RPMI8226 (cell line): Measurements from ENCODE around the gene SALL3.

Source experiments
- DNase-seq: peaks from one replicate; pipeline ENCODE4 v3.0.0-alpha.2; 2015

SALL3 gene

DNA sequence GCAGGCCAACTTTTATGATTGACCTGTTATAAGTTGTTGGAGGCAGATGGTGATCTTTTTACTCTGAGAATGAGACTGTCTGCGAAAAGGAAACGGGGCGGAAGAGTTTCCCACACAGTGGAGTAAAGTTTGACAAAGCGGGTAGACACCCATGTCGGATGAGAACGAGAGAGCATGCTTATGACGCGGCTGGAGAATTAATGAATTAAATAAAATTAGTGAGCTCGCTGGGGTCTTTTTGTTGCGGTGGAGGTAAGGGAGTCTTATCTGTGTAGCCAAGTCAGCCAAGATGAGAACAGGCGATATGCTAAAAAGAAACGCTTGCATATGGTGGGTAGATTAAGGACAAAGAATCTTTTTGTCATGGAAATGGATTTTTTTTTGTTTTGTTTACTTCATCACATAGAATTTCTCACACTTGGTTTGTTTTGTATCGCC is 1.8 kb downstream of the SALL3 start:
- DNase-seq: no peak

DNA sequence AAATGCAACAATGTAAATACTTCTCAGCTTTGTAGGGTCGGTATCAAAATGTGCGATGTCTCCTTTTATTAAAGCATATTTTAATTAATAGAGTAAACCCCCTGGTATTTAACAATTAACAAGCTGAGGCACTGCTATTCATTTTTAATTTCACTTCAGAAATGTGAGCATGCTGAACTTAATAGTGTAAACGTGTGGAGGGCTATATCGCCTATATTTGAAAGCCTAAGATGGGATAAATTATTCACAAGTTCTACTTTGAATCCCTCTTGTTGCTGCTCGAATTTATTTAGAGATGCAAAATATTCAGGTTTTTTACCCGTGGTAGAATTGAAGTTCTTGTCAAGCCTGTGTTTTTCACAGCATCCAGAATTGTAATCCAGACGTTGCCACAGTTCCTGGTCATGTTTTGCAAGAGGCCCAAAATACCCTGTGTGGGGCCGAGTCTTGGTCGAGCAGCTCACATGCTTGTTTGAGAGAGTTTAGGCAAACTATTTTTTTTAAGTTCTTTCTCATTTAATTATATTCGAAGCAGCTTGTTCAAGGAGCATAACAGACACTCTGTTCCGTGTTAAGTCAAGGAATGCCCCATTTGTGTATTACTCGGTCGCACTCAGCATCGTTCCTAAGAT is 2.5 kb downstream of the SALL3 start:
- DNase-seq: no peak

DNA sequence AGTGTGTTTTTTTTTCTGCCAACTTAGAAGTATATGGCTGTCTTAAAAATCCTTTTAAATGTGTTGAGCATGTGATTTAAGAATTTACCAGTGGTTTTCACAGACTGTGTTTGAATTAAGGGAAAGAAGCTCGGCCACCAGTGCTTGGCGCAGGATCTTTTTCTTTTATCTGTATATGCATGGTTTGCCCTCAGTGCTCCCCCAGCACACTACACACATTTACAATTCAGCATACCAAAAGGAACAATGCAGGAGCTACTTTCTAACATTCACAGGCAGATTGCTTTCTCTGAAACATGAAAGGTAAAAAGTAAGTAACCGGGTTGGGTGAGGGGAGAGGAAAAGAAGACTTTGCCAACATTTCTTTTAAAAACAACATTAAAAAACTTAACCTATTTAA is 3.9 kb downstream of the SALL3 start:
- no peak for DNase-seq

DNA sequence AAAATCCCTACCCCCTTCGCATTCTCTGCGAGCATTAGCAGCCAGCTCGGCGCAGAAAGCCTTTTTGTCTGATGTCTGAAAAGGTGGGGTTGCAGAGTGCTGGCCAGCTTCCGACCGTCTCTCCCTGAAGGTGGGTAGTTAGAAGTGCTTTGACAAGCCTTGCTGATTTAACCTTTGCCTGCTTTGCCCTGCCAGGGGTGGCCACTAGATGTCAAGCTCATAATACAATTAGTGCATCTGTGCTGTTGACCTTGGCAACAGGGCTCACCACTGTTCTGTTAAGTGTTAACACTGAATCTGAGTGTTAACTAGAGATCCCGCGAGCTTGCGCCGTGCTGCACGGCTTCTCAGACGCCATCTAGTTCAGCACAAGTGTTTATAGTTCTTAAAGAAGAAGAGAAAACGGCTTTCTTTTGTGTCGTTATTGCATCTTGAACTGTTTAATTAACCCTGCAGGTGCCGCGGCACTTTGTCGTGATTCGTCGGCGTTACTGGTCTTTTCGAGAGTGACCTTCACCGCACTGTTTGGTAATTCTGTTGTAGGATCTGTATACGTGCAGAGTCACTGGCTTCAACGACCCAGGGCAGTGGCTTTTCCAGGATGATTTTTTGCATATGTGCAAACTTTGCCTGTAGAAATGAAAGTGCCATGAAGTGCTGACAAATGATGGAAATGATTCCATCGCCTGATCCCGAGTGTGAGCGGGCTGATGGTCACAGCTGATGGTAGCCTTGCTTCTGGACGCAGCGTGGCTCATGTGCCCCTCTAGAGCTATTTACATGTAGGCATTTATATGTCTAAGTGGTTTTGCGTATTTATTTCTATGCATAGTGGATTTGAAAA is 5.5 kb downstream of the SALL3 start:
- DNase-seq: peak; percentile 49

DNA sequence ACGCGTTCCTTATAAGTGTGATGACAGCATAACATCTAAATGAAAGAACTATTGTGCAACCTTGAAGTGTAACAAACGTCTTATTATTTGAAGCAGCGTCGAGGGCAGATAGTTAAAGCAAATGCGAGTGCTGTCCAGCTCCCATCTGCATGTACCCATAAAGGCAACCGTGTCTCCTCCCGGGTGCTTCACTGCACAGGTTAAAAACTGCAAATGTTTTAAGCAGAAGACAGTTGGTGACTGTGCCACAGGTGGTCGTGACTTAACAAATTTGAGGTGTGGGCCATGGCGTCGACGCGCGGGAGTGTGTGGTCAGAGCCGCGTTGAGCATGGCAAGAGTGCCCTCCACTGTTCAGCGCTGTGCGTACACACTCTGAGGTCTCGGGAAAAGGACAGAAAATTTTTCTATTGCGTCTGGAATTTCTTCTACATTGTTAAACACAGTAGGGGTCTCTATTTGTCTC is 6.4 kb downstream of the SALL3 start:
- DNase-seq: peak; percentile 47

DNA sequence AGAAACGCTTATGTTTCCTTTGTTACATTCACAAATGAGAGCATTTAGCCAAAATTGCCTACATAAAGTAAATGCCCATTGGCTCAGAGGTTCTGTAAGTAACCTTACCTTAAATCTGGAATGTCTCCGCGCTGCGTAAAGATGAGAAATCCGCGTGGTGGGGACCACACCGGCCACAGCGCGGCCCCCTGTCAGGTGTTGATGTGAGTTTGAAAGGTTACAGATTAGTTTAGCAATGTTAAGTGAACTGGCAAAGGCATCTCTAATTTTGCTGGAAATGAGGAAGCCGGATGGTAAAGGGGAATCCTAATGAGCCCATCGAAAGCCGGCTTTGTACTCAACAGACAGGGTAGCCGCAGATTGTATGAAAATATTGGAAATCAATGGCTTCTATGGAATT is 11.8 kb downstream of the SALL3 start:
- DNase-seq: no peak

DNA sequence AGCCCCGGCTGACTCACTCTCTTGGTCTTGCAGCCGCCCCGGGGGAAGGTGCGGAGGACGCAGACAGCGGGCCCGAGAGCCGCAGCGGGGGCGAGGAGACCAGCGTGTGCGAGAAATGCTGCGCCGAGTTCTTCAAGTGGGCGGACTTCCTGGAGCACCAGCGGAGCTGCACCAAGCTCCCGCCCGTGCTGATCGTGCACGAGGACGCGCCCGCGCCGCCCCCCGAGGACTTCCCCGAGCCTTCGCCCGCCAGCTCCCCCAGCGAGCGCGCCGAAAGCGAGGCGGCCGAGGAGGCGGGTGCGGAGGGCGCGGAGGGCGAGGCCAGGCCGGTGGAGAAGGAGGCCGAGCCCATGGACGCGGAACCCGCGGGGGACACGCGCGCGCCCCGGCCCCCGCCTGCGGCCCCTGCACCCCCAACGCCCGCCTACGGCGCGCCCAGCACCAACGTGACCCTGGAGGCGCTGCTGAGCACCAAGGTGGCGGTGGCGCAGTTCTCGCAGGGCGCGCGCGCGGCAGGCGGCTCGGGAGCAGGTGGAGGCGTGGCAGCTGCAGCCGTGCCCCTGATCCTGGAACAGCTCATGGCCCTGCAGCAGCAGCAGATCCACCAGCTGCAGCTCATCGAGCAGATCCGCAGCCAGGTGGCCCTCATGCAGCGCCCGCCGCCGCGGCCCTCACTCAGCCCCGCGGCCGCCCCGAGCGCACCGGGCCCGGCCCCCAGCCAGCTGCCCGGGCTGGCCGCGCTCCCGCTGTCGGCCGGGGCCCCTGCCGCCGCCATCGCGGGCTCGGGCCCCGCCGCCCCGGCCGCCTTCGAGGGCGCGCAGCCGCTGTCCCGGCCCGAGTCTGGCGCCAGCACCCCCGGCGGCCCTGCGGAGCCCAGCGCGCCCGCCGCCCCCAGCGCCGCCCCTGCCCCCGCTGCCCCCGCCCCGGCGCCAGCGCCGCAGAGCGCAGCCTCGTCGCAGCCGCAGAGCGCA is 12.7 kb downstream of the SALL3 start:
- DNase-seq: no peak

DNA sequence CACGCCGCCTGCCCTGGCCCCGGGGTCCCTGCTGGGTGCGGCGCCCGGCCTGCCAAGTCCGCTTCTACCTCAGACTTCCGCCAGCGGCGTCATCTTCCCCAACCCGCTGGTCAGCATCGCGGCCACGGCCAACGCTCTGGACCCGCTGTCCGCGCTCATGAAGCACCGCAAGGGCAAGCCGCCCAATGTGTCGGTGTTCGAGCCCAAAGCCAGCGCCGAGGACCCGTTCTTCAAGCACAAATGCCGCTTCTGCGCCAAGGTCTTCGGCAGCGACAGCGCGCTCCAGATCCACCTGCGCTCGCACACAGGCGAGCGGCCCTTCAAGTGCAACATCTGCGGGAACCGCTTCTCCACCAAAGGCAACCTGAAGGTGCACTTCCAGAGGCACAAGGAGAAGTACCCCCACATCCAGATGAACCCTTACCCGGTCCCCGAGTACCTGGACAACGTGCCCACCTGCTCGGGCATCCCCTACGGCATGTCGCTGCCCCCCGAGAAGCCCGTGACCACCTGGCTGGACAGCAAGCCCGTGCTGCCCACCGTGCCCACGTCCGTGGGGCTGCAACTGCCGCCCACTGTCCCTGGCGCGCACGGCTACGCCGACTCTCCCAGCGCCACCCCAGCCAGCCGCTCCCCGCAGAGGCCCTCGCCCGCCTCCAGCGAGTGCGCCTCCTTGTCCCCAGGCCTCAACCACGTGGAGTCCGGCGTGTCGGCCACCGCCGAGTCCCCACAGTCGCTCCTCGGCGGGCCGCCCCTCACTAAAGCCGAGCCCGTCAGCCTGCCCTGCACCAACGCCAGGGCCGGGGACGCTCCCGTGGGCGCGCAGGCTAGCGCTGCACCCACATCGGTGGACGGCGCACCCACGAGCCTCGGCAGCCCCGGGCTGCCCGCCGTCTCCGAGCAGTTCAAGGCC is 13.7 kb downstream of the SALL3 start:
- no peak for DNase-seq

DNA sequence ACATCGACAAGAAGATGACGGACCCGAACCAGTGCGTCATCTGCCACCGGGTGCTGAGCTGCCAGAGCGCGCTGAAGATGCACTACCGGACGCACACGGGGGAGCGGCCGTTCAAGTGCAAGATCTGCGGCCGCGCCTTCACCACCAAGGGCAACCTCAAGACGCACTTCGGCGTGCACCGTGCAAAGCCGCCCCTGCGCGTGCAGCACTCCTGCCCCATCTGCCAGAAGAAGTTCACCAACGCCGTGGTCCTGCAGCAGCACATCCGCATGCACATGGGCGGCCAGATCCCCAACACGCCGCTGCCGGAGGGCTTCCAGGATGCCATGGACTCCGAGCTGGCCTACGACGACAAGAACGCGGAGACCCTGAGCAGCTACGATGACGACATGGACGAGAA is 14.4 kb downstream of the SALL3 start:
- no peak for DNase-seq

DNA sequence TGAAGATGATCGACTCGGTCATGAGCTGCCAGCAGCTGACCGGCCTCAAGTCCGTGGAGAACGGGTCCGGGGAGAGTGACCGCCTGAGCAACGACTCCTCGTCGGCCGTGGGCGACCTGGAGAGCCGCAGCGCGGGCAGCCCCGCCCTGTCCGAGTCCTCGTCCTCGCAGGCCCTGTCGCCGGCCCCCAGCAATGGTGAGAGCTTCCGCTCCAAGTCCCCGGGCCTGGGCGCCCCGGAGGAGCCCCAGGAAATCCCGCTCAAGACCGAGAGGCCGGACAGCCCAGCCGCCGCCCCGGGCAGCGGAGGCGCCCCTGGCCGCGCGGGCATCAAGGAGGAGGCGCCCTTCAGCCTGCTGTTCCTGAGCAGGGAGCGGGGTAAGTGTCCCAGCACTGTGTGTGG is 14.9 kb downstream of the SALL3 start:
- DNase-seq: no peak

DNA sequence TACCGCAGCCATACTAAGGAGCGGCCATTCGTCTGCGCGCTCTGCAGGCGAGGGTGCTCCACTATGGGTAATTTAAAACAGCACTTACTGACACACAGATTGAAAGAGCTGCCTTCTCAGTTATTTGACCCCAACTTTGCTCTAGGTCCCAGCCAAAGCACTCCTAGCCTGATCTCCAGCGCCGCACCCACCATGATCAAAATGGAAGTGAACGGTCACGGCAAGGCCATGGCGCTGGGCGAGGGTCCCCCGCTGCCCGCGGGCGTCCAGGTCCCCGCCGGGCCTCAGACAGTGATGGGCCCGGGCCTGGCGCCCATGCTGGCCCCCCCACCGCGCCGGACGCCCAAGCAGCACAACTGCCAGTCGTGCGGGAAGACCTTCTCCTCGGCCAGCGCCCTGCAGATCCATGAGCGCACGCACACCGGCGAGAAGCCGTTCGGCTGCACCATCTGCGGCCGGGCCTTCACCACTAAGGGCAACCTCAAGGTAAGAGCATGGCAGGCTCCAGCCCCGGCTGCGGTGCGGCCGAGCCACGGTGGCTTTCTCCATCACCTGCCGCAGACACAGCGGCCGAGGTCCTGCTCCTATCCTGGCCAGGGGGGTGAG is 15.5 kb downstream of the SALL3 start:
- DNase-seq: no peak

DNA sequence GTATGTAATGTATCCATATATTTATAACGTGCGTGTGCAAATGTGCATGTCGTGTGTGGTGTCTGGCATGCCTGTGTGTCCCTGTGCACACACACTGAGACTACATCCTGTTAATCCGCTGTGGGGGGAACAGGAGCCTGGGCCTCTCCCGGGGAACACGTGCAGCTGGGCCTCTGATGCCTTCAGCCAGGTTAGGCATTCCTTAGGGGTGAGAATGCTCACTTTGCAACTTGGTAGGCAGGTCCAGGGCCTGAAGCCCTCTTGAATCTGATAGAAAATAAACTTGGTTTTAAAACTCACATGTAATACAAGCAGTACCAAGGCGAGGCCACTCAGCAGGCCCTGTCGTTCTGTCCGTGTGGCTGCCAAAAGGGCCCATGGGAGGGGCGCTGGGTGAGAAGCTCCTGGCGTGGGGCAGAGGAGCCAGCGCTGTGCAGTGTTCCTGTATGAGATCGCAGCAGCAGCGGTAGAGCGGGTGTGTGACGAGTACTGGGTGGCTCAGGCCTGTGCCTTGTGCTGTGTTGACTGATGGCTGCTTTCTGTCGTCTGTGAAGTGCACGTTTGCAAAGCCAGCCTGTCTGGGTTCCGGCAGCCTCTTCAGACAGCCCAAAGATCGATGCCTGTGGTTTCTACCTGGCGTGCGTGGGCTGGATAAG is 16.2 kb downstream of the SALL3 start:
- DNase-seq: no peak

DNA sequence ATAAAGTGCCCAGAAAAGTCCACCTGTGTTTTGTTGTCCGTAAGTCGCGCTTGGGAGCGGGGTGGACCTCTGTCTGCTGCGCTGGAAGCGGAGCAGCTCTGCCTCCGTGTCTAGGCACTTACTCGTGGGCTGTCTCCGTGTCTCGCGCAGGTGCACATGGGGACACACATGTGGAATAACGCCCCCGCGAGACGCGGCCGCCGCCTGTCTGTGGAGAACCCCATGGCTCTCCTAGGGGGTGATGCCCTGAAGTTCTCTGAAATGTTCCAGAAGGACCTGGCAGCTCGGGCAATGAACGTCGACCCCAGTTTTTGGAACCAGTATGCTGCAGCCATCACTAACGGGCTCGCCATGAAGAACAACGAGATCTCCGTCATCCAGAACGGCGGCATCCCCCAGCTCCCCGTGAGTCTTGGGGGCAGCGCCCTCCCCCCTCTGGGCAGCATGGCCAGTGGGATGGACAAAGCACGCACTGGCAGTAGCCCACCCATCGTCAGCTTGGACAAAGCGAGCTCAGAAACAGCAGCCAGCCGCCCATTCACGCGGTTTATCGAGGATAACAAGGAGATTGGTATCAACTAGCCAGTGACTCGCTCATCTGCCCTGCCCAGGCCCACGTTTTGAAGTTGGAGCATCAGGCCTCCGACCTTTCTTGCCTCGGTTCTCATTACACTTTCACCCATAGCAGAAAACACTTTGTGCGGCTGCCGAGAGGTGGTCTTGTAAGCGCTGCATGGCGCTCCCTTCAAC is 17.3 kb downstream of the SALL3 start:
- DNase-seq: no peak

DNA sequence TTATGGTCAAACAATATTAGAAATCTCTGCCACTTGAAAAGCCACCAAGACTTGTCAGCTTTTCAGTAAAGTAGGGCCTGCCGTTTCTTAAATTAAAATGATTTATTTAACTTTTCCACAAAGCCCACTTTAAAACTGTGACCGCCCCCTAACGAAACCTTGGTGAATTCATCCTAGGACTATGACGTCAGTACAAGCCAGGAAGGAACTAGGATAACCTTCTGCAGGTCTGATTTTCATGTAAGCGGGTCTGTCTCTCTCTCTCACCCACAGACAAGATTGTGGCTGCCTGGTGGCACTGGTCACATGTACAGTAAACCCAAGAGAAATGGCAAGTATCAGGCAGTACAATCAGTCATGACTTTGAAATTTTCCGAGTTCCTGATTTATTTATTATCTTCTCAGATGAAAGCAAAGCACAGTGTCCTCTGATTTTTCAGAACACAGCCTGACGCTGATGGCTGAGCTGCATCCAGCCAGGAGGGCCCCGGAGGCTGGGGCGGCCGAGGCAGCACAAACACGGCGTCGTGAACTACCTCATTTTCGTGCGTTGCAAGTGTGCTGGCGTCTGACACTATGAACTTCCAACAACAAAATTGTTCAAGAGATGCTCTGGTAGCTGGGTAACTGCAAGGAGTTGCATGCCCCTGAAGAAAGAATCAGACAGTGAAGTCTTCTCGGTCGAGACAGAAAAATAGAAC is 18.9 kb downstream of the SALL3 start:
- DNase-seq: no peak

DNA sequence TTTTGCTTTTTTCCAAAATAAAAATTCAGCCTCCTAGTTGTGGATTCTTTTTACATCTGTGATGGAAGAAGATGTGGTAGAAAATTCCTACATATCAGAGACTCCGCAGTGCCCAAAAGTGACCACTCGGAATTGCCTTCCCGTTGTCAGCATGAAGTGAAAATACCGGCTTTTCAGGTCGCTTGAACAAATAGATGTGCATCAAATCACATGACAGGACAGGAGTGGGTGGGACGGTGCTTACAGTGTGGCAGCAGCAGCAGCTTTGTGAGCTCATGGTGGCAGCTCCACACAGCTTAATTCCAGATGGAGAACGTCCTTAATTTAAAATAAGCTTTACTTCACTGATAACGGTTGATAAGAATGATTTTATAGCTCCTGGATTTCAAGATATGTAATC is 20.3 kb downstream of the SALL3 start:
- no peak for DNase-seq

DNA sequence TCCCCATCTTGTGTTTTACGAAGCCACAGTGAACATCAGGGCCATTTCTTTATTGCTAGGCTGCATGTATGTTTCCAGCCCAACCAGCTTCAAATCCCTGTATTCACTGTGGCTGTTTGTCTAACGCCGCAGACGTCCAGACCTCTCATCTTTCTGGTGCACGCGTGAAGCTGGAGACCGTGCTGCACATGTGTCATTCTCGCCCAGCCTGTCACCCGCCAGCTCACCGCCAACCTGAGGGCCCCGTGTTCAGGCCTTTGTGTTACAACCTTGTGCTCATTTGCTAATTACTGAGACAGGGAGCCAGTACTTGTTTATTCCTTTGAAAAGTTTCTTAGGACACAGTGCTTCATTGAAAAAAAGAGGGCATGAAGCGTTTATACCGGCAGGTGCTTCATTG is 21.4 kb downstream of the SALL3 start:
- DNase-seq: no peak

DNA sequence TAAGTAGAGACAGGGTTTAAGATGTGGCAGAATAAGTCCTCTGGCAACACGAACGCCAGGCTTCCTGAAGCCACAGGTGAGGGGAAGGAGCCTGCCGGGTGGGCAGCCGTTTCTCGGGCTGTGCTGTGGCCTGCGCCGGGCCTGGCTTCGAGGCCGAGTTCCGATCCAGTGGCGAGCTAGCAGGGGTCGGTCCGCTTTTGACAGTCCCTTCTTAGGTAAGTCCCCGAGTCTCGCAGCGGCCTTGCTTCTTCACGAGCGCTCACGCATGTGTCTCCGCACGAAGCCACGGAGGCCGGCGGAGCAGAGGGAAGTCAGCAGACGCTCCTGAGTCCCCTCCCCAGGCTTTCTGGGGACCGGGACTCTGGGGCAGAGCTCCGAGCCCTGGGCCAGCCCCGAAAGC is 26.0 kb downstream of the SALL3 start:
- no peak for DNase-seq

DNA sequence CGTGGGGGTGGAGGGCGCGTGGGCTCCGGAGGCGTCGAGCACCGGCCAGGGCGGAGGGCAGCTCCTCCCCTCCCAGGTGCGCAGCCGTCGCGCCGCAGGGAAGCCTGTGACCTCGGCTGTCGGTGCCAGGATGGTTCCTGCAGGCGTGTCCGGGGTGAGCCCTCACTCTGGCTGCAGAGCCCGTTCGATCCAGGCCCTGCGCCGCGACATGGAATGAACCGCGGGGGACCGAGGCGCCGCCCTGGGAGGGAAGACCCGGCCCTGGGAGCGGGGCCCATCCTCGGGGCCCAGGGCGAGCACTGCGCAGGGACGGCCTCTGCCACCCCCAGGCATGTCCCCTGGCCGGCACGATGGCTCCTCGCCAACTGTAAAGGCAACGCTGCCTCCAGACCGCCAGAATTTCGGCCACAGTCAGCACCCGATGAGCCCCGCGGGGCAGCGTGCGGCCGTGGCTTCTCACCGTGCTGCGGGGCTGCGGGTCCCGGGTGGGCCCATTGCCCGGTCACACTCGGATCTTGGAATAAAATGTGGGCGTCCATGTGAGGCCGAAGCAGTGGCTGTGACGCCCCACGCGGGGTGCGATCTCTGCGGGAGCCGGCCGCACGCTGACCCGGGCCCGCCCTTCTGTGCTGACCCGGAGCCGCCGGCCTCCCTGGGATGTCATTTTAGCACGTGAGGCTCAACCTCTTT is 26.6 kb downstream of the SALL3 start:
- DNase-seq: no peak

DNA sequence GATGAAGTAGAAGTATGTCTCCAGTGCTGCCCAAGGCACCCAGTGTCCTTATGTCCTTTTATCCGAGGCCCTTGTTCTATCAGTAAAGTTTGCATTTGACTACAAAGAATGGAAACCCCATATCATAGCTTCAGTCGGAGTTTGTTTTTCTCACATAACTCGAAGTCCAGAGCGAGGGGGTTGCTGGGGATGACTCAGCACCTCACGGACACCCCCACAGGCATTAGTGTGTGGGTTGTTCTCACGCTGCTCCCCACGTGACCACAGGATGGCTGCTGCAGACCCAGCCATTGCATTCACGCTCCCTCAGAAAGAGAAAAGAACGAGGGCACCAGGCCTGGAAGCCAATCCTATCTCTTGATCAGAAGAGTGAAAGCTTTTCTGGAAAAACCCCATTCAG is 27.8 kb downstream of the SALL3 start:
- no peak for DNase-seq
